Osteoblast (primary cell): ENCODE measurements around the gene MGMT. TPM values are rescaled to one million over a fixed set of nuclear protein-coding genes. Genes with fewer than 3 reads are reported as not detected.

Source experiments
- DNase-seq: peaks from one replicate; pipeline ENCODE4 v3.0.0; 2011; ENCODE audit warnings: low spot score, mixed read lengths; ENCODE audit not compliant: insufficient read length; ENCODE audit errors: missing footprints
- H2AFZ ChIP-seq: 2 replicates; pipeline ENCODE4 v1.6.0; 2011; ENCODE audit warnings: mild to moderate bottlenecking, low read length
- H3K27ac ChIP-seq: 2 replicates; pipeline ENCODE4 v1.5.1; 2011; ENCODE audit warnings: mild to moderate bottlenecking, low read depth, low read length, moderate library complexity
- H3K27me3 ChIP-seq: 2 replicates; pipeline ENCODE4 v1.6.0; 2012; ENCODE audit warnings: mild to moderate bottlenecking, control low read depth, inconsistent platforms, low read length, moderate library complexity; ENCODE audit not compliant: insufficient read depth
- H3K36me3 ChIP-seq: 2 replicates; pipeline ENCODE4 v1.5.1; 2011; ENCODE audit warnings: mild to moderate bottlenecking, low read length, control low read depth, moderate library complexity; ENCODE audit not compliant: insufficient read depth
- H3K4me1 ChIP-seq: 2 replicates; pipeline ENCODE4 v1.5.1; 2011; ENCODE audit warnings: mild to moderate bottlenecking, low read length, control low read depth, moderate library complexity; ENCODE audit not compliant: insufficient read depth
- H3K4me2 ChIP-seq: 2 replicates; pipeline ENCODE4 v1.6.0; 2011; ENCODE audit warnings: mild to moderate bottlenecking, low read length; ENCODE audit not compliant: insufficient read depth
- H3K4me3 ChIP-seq: fragments of 200-600 bp; sonication (generic); 3 replicates; pipeline ENCODE4 v1.5.1; 2012; ENCODE audit warnings: mild to moderate bottlenecking, low read length, inconsistent platforms; ENCODE audit not compliant: insufficient read depth
- H3K79me2 ChIP-seq: 2 replicates; pipeline ENCODE4 v1.6.0; 2012; ENCODE audit warnings: mild to moderate bottlenecking, low read length, control low read depth, inconsistent platforms; ENCODE audit not compliant: insufficient read depth
- H3K9me3 ChIP-seq: 2 replicates; pipeline ENCODE4 v1.5.1; 2011; ENCODE audit warnings: low read depth, low read length, control low read depth
- H4K20me1 ChIP-seq: 2 replicates; pipeline ENCODE4 v1.6.0; 2012; ENCODE audit warnings: mild to moderate bottlenecking, low read length, control low read depth; ENCODE audit not compliant: insufficient read depth
- total RNA-seq: library from RNA; depleted of rRNA; stranded (reverse); fragments of >200 nt; gene quantifications from 2 replicates; pipeline ENCODE4 v1.2.3, GENCODE V29; 2012
- TF ChIP-seq, protein P1 (sequence below): IDR thresholded peaks from 2 replicates; pipeline ENCODE4 v1.5.1; 2011; ENCODE audit warnings: mild to moderate bottlenecking, low read depth, low read length, moderate library complexity; ENCODE audit errors: extremely low read depth

Gene MGMT
- total RNA-seq, 1 donor, result 21.0 TPM

GRCh38 chr10:129784291-129784690 lies 317.2 kb downstream of the MGMT start:
- H3K36me3 ChIP-seq, result no peaks in the 10 kb centered on the region
- DNase-seq, result peak; percentile 86
- H3K4me3 ChIP-seq, result no peak overlapping the region
- H2AFZ ChIP-seq, result no peak overlapping the region
- no peaks in the 10 kb centered on the region for H3K27me3 ChIP-seq
- H3K4me2 ChIP-seq, result no peak overlapping the region
- no peaks in the 10 kb centered on the region for H4K20me1 ChIP-seq
- no peaks in the 10 kb centered on the region for H3K79me2 ChIP-seq
- H3K9me3 ChIP-seq, result no peaks in the 10 kb centered on the region
- H3K27ac ChIP-seq, result no peak overlapping the region
- H3K4me1 ChIP-seq, result no peaks in the 10 kb centered on the region
- TF ChIP-seq, protein P1, sequence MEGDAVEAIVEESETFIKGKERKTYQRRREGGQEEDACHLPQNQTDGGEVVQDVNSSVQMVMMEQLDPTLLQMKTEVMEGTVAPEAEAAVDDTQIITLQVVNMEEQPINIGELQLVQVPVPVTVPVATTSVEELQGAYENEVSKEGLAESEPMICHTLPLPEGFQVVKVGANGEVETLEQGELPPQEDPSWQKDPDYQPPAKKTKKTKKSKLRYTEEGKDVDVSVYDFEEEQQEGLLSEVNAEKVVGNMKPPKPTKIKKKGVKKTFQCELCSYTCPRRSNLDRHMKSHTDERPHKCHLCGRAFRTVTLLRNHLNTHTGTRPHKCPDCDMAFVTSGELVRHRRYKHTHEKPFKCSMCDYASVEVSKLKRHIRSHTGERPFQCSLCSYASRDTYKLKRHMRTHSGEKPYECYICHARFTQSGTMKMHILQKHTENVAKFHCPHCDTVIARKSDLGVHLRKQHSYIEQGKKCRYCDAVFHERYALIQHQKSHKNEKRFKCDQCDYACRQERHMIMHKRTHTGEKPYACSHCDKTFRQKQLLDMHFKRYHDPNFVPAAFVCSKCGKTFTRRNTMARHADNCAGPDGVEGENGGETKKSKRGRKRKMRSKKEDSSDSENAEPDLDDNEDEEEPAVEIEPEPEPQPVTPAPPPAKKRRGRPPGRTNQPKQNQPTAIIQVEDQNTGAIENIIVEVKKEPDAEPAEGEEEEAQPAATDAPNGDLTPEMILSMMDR, result no peak

GRCh38 chr10:129784891-129785290 lies 317.9 kb downstream of the MGMT start:
- DNase-seq, result peak; percentile 50
- Histone ChIP-seq H3K4me1 (no peaks in the 10 kb centered on the region), H3K9me3 (no peaks in the 10 kb centered on the region), H3K36me3 (no peaks in the 10 kb centered on the region), H3K4me2 (no peak overlapping the region), H3K79me2 (no peaks in the 10 kb centered on the region), H3K4me3 (no peak overlapping the region), H3K27me3 (no peaks in the 10 kb centered on the region), H3K27ac (no peak overlapping the region), H2AFZ (no peak overlapping the region), H4K20me1 (no peaks in the 10 kb centered on the region)
- TF ChIP-seq, protein P1, result no peak

- H3K27ac ChIP-seq, result no peak overlapping the region
- TF ChIP-seq, protein P1, result no peak
- H2AFZ ChIP-seq, result no peak overlapping the region
- no peak overlapping the region for H3K4me2 ChIP-seq
- no peaks in the 10 kb centered on the region for H3K36me3 ChIP-seq
- H3K79me2 ChIP-seq, result no peaks in the 10 kb centered on the region
- no peaks in the 10 kb centered on the region for H3K9me3 ChIP-seq
- H3K4me3 ChIP-seq, result no peak overlapping the region
- H4K20me1 ChIP-seq, result no peaks in the 10 kb centered on the region
- DNase-seq, result peak; percentile 29
- H3K4me1 ChIP-seq, result peaks cover under 1% of the 10 kb centered on the region
- no peaks in the 10 kb centered on the region for H3K27me3 ChIP-seq
Measured at GRCh38 chr10:129785536-129785981, 318.5 kb downstream of the MGMT start.

DNA sequence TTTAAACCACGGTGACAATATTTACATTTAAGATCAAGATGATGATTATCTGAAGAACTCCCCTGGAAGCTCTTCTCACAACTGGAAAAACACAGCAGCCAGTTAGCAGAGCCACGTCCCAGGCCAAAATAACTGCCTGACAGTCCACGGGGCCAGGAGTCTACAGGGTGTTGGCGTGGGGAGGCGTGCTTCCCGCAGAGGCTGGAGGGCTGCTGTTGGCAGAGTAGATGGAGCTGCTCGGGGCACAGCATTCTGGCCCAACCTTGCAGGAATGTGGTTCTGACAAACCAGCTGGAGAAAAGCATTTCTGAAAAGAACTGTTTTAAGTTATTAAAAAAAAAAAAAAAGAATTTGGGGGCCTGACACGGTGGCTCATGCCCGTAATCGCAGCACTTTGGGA lies 319.2 kb downstream of the MGMT start:
- H2AFZ ChIP-seq, result no peak overlapping the region
- H4K20me1 ChIP-seq, result no peaks in the 10 kb centered on the region
- no peaks in the 10 kb centered on the region for H3K27me3 ChIP-seq
- no peaks in the 10 kb centered on the region for H3K9me3 ChIP-seq
- H3K4me3 ChIP-seq, result no peak overlapping the region
- H3K79me2 ChIP-seq, result no peaks in the 10 kb centered on the region
- peak; percentile 51 for DNase-seq
- TF ChIP-seq, protein P1, result no peak
- H3K36me3 ChIP-seq, result no peaks in the 10 kb centered on the region
- peaks cover 7% of the 10 kb centered on the region for H3K4me1 ChIP-seq
- no peak overlapping the region for H3K4me2 ChIP-seq
- no peak overlapping the region for H3K27ac ChIP-seq
